Measurements from ENCODE around the gene RRAS2.

DNA sequence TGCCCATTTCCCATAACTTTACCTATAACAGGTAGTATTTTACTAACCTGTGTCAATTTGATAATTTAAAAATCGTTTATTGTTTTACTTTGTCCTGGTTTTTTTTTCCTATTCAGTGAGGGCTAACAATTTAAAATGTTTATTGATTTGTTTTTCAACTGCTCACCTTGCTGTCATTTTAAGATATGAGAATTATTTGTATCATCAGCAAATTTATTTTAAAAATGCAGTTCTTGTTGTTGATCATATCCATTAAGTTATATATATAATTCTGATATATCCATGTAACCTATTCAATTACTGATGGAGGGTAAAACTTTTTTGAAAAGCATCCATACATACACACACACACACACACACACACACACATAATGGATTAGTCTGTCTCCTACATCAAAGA, 24.8 kb downstream of the RRAS2 start:
- TF ChIP-seq CTCF (conservative IDR thresholded peaks at IDR 0.05 in 1 of 2, IDR thresholded peaks at IDR 0.05 in 1 of 2; ENCODE audit: extremely low read depth in 1 of 2, insufficient read depth in 1 of 2, low read depth in 1 of 2, low read length in 2 of 2) (no peak), EZH2 (IDR thresholded peaks at IDR 0.05; ENCODE audit: borderline replicate concordance, low read length) (no peak)
